Measurements from ENCODE around the gene FMNL2.

FMNL2 gene

DNA sequence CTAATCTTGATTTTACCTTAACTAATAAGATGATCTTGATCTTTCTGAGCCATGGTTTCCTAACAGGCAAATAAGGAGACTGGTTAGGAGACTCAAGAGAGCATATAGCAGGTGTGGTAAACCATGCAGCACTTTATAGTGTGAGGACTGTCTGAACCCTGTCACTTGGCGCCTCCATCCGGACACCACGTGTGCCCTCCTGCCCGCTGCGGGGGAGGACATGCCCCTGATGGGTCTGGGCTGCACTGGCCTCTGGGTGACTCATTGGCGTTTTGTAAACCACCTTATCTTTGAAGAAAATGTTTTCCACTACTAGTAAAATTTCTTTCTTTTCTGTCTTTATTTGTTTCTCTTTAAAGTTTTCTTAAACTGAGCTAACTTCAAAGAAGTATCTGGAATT is 131.1 kb downstream of the FMNL2 start:
- no peak overlapping the region for H3K27ac ChIP-seq (ENCODE audit: extremely low read depth, low read depth, low read length)
- CTCF ChIA-PET, result no interaction called here

DNA sequence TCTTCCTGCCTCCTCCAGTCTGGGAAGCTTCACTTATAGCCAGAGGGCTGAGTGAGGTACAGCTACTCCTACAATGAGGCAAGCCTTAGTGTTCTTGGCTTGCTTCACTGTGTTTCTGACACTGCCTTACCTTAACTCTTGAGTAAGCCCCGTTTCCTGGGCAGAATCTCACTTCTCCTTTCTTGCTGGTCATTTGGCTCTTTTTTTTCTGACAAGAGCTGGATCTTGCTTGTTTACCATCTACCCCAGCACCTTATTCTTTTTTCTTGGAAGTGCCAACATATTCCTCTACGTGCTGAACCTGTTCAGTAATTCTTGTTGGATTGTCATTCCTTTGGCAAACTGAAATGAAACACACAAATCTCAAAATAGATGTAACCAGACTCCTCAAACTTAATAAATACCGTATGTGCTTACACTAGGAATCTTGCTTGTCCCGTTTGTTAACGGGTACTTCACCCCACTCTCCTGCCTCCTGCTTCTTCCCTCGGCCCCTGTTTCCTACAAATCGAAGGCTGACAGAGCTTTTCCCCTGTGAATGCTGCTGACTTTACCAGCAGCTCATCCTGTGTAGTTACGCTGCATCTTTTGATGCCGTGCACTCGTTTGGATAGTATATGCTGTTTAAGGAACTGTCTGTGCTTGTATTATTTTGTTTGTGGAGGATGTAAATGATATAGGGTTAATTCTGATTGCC is 132.2 kb downstream of the FMNL2 start:
- Histone ChIP-seq H3K27ac (ENCODE audit: extremely low read depth, low read depth, low read length) (no peak overlapping the region), H3K4me3 (ENCODE audit: low read depth, low read length) (no peak overlapping the region), H3K9me3 (ENCODE audit: control insufficient read depth, insufficient read depth, low read depth, low read length) (no peaks in the 10 kb centered on the region), H3K4me1 (ENCODE audit: control insufficient read depth, insufficient read depth, low read length) (peaks cover 36% of the 10 kb centered on the region), H3K36me3 (ENCODE audit: control insufficient read depth in 2 of 2, insufficient read depth in 1 of 2, low read length in 2 of 2) (no peaks in the 10 kb centered on the region)
- POLR2A ChIA-PET, result no interaction called here
- no peak for TF ChIP-seq KLF16 (tag by site-specific recombination; IDR thresholded peaks at IDR 0.05)
- peak; percentile 56; the same call in 1 of the 2 replicates for TF ChIP-seq ZNF394 (tag by site-specific recombination; IDR thresholded peaks at IDR 0.05; ENCODE audit: borderline replicate concordance)
- CTCF ChIA-PET, result interaction anchor here (0.7 kb wide), 1 partner anchor 168 kb away, joined by 3 read pairs; no protein-coding TSS in a partner anchor

More for the DNA sequence above, 131.1 kb downstream of the FMNL2 start:
- POLR2A ChIA-PET, result no interaction called here
- Histone ChIP-seq H3K4me1 (ENCODE audit: control insufficient read depth, insufficient read depth, low read length) (peaks cover 34% of the 10 kb centered on the region), H3K9me3 (ENCODE audit: control insufficient read depth, insufficient read depth, low read depth, low read length) (no peaks in the 10 kb centered on the region), H3K4me3 (ENCODE audit: low read depth, low read length) (no peak overlapping the region), H3K36me3 (ENCODE audit: control insufficient read depth in 2 of 2, insufficient read depth in 1 of 2, low read length in 2 of 2) (no peaks in the 10 kb centered on the region)
- TF ChIP-seq ZNF266 (tag by site-specific recombination; IDR thresholded peaks at IDR 0.05; ENCODE audit: low read depth) (no peak), GLIS1 (tag by site-specific recombination; IDR thresholded peaks at IDR 0.05) (peak; percentile 32; the same call in 1 of the 2 replicates), ZNF654 (tag by site-specific recombination; IDR thresholded peaks at IDR 0.05; ENCODE audit: low read depth) (peak; percentile 4; the same call in 1 of the 2 replicates), ZNF302 (tag by site-specific recombination; IDR thresholded peaks at IDR 0.05; ENCODE audit: low read depth) (no peak), ZBTB20 (tag by site-specific recombination; IDR thresholded peaks at IDR 0.05) (no peak), ZSCAN30 (tag by site-specific recombination; IDR thresholded peaks at IDR 0.05) (no peak), TCF7L2 (IDR thresholded peaks at IDR 0.05; ENCODE audit: borderline replicate concordance, low read depth, low read length) (no peak)
- TF ChIP-seq, protein P1, sequence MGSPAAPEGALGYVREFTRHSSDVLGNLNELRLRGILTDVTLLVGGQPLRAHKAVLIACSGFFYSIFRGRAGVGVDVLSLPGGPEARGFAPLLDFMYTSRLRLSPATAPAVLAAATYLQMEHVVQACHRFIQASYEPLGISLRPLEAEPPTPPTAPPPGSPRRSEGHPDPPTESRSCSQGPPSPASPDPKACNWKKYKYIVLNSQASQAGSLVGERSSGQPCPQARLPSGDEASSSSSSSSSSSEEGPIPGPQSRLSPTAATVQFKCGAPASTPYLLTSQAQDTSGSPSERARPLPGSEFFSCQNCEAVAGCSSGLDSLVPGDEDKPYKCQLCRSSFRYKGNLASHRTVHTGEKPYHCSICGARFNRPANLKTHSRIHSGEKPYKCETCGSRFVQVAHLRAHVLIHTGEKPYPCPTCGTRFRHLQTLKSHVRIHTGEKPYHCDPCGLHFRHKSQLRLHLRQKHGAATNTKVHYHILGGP (tag by site-specific recombination; IDR thresholded peaks at IDR 0.05), result no peak
- TF ChIP-seq, protein P2, sequence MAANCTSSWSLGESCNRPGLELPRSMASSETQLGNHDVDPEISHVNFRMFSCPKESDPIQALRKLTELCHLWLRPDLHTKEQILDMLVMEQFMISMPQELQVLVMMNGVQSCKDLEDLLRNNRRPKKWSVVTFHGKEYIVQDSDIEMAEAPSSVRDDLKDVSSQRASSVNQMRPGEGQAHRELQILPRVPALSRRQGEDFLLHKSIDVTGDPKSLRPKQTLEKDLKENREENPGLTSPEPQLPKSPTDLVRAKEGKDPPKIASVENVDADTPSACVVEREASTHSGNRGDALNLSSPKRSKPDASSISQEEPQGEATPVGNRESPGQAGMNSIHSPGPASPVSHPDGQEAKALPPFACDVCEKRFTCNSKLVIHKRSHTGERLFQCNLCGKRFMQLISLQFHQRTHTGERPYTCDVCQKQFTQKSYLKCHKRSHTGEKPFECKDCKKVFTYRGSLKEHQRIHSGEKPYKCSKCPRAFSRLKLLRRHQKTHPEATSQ (tag by site-specific recombination; IDR thresholded peaks at IDR 0.05), result no peak

DNA sequence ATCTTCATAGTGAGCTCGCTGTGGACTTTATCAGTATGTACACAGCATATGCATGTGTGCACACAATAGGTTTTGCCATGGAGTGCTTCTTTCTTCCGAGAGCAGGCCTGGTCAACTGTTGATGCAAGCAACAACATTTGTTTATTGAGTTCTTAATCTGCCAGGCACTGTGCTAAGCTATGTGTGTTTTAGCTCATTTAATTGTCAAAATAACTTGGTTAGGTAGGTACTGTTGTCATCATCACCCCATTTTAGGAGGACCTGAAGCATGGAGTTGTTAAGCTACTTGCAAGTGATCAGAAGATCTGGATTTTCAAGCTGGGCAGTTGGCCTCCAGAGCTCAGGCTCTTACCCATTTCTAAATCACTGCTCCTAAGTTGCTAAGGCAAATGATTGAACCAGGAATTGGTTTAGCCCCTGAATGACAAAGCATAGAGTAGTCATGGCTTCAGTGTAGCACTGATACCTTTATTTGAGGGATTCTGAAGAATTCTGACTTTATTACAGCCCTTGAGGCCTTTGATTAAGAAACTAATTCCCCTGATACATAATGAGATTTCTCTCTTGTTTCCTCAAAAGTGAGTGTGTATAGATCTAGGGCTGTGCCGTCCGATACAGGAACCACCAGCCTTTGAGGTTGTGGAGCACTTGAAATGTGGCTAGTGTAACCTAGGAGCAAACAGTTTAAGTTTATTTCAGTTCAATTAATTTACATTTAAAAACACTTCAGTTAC is 132.9 kb downstream of the FMNL2 start:
- peak; percentile 58 for TF ChIP-seq SCRT2 (tag by site-specific recombination; IDR thresholded peaks at IDR 0.05)
- TF ChIP-seq ZNF596 (tag by site-specific recombination; IDR thresholded peaks at IDR 0.05), result no peak
- peaks cover 40% of the 10 kb centered on the region for H3K4me1 ChIP-seq (ENCODE audit: control insufficient read depth, insufficient read depth, low read length)
- ChIA-PET POLR2A (no interaction called here), CTCF (interaction anchor here (1.6 kb wide), 1 partner anchor 167 kb away, joined by 4 read pairs; no protein-coding TSS in a partner anchor)
- H3K36me3 ChIP-seq (ENCODE audit: control insufficient read depth in 2 of 2, insufficient read depth in 1 of 2, low read length in 2 of 2), result no peaks in the 10 kb centered on the region
- H3K27ac ChIP-seq (ENCODE audit: extremely low read depth, low read depth, low read length), result no peak overlapping the region
- H3K9me3 ChIP-seq (ENCODE audit: control insufficient read depth, insufficient read depth, low read depth, low read length), result no peaks in the 10 kb centered on the region
- H3K4me3 ChIP-seq (ENCODE audit: low read depth, low read length), result no peak overlapping the region

Measured in HEK293 (cell line).